HG03575 (cell line): Measurements from ENCODE around the gene IFITM5.
"Not testable (repeated sequence)": the region's sequence is repeated elsewhere in the genome, so short reads cannot be mapped to it uniquely, and the experiment has no call there.

Experiments used
- ATAC-seq: cut with Tn5 transposase; IDR thresholded peaks from one replicate; pipeline ENCODE4 v1.9.1; 2021; ENCODE audit not compliant: unreplicated experiment, insufficient number of reproducible peaks, low FRiP score; ENCODE audit errors: extremely low read depth

Gene IFITM5

DNA sequence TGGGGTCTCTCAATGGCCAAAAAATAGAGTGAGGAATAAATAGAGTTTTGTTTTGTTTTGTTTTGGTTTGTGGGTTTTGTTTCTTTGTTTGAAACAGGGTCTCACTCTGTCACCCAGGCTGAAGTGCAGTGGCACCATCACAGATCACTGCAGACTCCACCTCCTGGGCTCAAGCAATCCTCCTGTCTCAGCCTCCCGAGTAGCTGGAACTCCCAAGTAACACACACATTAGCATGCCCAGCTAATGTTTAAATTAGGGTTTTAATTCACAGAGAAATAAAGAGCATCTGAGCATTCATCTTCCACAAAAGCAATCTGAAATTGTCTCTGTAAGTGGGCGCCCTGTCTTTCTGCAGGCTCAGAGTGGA is 30.5 kb upstream of the IFITM5 start:
- no peak for ATAC-seq

DNA sequence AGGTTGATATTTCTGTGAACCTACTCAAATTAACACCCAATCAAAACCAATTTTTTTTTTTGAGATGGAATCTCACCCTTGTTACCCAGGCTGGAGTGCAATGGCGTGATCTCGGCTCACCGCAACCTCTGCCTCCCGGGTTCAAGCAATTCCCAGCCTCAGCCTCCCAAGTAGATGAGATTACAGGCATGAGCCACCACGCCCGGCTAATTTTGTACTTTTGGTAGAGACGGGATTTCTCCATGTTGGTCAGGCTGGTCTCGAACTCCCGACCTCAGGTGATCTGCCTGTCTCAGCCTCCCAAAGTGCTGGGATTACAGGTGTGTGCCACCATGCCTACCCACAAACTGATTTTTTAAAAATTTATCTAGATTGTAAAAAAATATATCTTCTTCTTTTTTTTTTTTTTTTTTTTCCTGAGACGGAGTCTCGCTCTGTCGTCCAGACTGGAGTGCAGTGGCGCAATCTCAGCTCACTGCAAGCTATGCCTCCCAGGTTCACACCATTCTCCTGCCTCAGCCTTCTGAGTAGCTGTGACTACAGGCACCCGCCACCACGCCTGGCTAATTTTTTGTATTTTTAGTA is 29.3 kb upstream of the IFITM5 start:
- not testable (repeated sequence) for ATAC-seq

DNA sequence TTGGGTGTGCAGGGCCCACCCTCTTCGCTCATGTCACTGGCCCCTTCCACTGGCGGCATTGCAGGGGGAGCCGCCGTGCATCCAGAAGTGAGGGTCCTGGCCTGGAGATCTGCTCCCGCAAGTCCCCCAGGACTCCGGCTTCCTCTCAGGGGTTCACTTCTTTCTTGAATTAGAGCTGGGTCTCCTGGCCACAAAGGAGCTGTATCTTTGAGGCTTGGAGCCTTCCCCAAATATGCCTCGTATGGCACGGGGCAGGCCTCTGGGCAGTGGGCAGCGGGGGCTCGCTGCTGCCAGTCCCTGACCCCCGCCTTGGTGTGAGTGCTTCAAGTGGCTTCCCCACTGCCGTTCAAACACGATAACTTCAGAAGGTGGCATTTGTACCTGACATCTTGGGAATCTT is 28.7 kb upstream of the IFITM5 start:
- ATAC-seq: no peak

DNA sequence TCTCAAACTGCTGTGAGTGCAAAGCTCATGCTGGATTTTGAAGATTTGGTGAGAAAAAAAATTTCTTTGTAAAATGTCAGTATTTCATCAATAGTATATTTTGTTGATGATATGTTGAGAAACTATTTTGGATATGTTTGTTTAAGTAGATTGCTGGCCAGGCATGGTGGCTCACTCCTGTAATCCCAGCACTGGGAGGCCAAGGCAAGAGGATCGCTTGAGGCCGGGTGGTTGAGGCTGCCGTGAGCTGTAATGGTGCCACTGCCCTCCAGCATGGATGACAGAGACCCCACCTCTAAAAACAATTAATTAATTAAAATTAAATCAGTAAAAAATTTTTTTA is 28.2 kb upstream of the IFITM5 start:
- no peak for ATAC-seq

DNA sequence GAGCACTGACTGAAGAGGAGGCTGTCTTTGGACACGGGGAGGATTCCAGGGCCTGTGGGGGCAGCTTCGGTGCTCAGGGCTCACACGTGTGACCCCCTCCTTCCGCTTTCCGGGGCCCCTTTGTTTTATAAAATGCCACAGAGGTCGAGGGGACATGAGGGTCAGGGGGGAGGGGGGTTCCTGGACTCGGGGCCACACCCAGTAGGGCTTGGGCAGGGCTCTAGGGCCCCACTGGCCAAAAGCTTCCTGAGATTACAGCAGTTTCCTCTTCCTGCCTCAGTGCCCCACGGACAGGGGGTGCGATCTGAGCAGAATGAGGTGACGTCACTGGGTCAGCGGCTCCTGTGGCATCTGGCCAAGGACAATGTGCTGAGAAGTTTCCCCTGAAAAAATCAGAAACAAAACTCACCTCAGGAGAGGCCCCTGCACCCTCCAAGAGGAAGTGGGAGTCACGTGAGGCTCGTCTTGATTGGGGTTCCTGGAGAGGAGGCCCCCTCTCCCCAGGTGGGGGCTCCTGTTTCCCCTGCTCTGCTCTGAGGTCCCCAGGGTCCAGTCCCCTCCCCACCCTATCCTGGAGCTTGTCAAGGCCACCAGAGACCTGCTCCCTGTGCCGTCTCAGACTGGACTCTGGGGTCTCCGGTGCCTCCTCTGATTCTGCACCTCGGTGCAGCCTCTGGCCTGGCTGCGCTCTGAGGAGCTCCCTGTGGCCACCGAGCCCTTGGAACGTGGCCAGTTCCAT is 27.7 kb upstream of the IFITM5 start:
- no peak for ATAC-seq

DNA sequence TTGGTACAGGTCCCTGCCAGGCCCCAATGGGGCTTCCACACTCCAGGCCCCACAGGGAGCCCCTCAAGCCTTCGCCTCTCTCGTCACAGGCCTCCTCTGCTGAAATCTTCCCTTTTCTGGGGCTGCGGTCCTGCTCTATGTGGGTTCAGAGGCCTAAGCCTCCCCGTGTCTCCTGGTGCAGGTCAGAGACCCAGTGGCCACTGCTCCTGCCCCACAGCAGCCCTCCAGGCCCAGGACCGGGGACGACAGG is 27.2 kb upstream of the IFITM5 start:
- no peak for ATAC-seq

DNA sequence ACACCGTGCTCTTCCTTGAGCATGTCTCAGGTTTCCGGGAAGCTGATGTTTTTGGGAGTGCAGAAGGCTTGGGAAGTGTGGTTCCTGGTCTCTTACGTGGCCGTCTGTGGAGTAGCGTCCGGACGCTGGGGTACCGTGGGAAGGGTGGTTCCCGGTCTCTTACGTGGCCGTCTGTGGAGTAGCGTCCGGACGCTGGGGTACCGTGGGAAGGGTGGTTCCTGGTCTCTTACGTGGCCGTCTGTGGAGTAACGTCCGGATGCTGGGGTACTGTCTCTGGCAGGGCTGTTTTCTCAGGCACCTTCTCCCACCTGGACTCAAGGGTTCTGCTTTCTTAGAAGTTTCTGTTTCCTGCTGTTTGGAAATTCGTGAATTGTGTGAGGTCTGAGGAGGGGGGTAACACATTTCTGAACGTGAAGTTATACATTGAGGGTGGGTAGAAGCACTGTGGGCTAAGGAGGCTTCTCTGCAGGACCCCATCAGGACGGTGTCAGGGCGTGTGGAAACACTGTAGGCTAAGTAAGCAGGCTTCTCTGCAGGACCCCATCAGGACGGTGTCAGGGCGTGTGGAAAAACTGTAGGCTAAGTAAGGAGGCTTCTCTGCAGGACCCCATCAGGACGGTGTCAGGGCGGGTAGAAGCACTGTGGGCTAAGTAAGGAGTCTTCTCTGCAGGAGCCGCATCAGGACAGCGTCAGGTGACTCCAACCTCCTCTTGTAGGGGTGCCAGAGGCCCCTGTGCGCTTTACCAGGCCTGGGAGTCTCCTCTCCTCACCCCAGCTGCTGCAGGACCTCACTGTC is 26.7 kb upstream of the IFITM5 start:
- ATAC-seq: no peak

DNA sequence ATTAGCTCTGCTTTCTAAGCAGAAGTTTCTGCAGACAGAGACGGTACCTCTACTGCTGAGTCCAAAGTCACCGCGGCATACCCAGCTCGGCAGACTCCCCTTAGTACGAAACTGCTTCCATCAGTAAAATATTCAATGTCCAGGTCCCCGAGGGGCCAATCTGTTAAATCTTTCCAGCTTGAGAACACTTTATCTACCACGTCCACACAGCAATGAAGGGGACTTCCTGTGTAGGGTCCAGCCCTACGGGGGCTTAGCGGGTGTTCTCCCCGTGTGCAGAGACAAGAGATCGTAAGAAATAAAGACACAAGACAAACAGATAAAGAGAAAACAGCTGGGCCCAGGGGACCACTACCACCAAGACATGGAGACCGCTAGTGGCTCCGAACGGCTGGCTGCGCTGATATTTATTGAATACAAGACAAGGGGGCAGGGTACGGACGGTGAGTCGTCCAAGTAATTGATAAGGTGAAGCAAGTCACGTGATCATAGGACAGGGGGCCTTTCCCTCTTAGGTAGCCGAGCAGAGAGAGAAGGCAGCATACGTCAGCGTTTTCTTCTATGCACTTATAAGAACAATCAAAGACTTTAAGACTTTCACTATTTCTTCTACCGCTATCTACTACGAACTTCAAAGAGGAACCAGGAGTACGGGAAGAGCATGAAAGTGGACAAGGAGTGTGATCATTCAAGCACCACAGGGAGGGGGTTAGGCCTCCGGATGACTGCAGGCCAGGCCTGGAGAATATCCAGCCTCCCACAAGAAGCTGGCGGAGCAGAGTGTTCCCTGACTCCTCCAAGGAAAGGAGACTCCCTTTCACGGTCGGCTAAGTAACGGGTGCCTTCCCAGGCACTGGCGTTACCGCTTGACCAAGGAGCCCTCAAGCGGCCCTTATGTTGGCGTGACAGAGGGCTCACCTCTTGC is 25.5 kb upstream of the IFITM5 start:
- ATAC-seq: not testable (repeated sequence)

DNA sequence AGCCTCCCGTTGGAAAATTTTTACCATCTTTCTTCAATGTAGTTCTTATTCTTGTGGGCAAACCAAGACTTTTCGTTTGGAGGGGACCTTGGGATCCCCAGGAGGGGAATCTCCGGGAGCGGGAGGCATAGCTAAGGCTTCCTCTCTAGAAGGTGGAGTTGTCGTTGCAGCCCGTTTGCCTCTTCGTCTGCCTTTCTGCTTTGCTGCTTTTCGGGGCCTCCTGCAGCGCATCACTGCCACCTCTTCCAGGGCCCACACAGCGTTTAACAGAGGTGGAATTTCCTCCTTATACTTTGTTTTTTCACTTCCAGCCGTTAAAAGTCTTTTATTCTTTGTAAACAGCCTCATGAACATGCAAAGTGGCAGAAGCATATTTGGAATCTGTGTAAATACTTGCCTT is 24.8 kb upstream of the IFITM5 start:
- ATAC-seq: no peak

DNA sequence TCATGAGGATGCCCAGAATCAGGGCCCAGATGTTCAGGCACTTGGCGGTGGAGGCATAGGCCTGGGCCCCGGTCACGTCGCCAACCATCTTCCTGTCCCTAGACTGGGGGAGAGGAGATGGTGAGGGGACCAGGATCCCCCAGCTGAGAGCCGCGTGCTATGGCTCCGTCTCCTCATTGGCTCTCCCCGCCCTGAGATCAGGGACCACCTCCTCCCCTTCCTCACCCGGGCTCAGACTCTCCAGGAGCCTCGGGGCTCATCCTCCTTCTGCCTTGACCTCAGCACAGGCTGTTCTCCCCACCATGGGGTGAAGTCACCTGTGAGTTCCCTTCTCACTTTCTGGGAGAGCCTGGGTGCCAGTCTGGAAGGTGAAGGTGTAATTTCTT is 20.6 kb upstream of the IFITM5 start:
- ATAC-seq: not testable (repeated sequence)

DNA sequence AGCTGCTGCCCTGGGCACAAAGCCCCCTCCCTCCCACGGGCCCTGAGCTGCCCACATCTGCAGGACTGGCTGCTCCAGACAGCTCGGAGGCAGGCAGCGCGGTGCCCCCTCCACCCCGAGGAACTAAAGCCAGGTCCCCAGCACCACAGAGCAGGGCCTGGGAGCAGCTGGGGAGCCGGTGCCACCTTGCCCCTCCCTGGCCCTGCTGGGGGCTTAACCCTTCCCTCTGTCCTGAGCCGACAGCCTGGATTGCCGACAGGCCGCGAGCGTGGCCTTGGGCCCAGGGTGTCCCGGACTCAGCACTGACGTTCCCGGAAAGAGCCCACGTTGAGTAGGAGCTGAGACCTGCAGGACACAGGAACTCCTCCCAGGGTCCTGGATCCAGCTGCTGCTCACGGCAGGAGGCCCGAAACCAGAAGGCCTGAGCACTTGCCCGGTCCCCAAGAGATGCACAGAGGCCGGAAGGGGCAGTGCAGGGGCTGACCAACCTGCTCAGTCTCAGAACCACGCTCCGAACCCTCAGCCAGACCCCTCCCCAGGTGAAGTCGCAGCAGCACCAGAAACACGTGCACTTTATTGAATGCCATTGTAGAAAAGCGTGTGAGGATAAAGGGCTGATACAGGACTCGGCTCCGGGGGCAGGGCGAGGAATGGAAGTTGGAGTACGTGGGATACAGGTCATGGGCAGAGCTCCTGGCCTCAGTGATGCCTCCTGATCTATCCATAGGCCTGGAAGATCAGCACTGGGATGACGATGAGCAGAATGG is 20.0 kb upstream of the IFITM5 start:
- not testable (repeated sequence) for ATAC-seq

DNA sequence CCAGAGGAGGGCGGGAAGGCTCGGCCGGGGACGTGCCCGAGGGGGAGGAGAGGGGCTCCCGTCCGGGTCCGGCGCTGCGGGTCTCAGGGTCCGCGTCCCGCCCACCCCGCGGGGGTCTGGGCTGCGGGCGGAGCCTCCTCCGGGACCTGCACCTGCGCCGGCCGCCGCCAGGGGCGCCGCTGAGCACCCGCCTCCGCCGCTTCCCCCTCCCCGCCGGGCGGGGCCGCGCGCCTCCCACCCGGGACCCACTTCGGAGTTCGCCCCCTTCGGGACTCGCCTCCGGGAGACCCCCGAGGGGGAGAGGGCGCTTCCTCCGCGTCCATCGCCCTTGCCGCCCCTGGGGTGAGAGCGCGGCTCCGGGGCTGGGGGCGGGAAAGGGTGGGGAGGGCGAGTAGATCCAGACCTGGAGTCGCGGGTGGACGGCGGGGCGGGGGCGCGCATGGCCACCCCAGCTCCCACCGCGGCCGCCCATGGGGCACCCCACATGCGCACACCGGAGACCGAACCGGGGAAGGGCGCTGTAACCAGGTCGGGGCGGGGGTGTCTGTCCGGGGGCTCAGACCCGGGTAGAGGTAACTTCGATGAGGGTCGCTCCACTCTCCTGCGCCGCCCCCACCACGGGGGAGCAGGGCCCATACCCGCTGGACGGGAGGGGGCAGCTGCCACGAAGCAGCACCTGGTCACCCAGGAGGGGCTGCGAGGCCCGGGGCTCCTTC is 19.2 kb upstream of the IFITM5 start:
- not testable (repeated sequence) for ATAC-seq

DNA sequence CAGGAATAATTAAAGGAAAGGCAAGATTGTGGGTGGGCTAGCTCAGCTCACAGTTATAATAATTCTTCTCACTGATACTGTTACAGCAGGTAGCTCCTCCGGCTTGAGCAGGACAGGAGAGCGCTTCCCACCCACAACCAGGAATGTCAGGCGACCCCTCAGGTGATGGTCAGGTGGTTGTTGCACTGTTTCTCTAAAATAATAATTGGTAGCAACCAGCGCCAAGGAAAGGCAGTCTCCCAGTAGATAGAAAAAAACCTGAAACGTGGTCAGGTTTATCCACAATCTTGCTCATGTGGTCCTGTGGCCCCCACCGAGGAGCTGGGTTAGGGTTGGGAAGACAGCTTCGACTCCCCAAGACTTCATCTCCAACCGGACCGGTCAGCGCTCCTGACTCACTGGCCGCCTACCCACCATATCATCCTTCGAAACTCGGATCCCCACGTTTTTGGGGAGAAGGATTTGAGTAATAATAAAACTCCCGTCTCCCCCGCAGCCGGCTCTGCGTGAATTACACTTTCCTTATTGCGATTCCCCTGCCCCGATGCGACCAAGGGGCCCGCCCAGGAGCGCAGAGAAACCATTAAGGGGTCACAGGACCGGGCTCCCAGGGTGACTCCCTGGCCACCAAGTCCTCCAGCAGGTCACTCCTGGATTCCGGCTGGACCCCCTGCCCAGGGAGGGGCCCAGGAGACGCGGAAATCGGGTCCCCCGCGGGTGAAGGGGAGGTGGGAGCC is 18.5 kb upstream of the IFITM5 start:
- not testable (repeated sequence) for ATAC-seq

DNA sequence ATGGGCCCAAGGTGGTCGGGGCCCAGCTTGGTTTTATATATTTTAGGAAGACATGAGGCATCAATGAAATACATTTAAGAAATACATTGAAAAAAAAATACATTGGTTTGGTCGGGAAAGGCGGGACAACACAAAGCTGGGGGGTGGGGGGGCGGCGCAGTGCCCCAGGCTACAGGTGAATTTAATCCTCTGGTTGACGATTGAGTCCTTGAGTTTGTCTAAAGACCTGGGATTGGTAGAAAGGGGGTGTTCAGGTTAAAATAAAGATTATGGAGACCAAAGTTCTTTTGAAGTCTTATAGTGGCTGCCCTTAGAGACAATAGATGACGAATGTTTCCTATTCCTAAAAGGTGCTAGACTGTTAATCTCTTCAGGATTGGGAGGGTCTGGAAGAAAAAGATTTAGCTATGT is 17.6 kb upstream of the IFITM5 start:
- ATAC-seq: no peak

DNA sequence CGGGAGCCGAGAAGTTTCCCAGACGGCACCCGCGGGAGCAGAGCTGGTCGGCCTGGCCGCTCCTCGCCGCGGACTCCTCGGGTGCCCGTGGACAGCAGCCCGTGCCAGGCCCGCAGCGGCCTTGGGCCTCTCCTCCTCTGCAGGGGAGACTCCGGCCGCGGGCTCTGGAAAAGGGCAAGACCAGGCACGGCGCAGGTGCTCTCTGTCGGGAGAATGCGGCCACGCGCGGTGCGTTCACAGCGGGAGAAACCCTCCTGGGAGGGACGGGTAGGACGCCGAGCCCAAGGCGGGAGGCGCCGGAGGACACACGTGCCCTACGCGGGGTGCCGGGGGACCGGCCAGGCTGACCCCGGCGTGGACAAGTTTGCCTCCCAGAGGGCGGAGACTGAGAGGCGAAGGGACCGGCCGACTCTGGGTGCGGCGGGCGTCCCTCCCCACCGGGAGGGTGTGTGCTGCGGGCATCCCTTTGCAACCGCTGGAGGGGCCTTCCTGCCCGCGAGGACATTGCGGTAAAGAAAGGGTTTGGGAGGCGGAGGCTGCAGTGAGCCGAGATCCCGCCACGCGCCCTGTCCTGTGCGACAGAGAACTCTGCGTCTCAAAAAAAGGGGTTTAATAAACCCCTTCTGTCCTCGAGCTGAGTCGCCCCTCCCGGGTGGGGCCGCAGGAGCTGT is 16.8 kb upstream of the IFITM5 start:
- ATAC-seq: no peak

DNA sequence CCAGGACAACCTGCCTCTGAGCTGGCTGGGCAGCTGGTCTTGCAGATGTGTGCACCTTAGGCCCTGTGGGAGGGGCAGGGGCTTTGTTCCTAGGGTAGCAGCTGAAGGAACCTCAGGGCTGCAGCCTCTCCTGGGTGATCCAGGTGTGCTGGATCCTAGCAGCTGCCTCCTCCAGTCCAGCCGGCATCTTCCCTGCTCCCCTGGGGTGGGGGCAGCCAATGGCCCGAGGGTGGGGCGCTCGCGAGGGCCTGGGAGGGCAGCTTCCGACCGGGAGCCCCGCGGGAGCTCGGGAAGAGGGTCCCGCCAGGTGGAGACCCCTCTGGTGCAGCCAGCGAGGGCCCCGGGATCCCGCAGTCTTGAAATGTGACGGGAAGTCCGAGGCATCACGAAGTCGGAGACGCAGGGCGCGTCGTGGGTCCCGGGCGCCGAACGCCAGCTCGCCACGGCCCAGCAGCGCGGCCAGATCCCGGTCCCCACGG is 16.2 kb upstream of the IFITM5 start:
- ATAC-seq: no peak

DNA sequence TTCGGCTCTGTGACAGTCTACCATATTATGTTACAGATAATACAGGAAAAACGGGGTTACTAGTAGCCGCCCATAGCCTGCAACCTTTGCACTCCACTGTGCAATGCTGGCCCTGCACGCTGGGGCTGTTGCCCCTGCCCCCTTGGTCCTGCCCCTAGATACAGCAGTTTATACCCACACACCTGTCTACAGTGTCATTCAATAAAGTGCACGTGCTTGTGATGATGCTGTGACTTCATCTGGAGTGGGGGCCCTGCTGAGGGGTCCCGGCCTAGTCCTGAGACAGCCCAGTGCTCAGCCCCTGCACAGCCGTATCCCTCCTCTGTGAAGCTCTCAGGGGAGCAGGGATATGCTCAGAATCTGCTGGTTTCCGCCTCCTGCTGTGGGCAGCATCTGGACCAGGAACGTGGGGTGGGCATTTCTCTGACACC is 15.7 kb upstream of the IFITM5 start:
- ATAC-seq: no peak
